ENCODE measurements around the gene DGKH. TPM values are rescaled to one million over a fixed set of nuclear protein-coding genes. Genes with fewer than 3 reads are reported as not detected.

DGKH gene
- total RNA-seq, 1 donor from 2014 or later: 11.8 TPM

- DNase-seq (ENCODE audit: low spot score): peak; percentile 89
These were observed 223.8 kb downstream of the DGKH start, which contains the start of gene AKAP11 for GRCh38 chr13:42272115-42272803. AKAP11 (plus strand) TSS chr13:42272152; CDS start chr13:42286349, 14,197 bp downstream.

- DNase-seq (ENCODE audit: low spot score): no peak
These were observed 224.3 kb downstream of the DGKH start for GRCh38 chr13:42272804-42273175.

- no peak for DNase-seq (ENCODE audit: low spot score)
These were observed 226.1 kb downstream of the DGKH start for GRCh38 chr13:42274386-42275097.

- DNase-seq (ENCODE audit: low spot score): no peak
These were observed 226.6 kb downstream of the DGKH start for GRCh38 chr13:42275098-42275471.

- DNase-seq (ENCODE audit: low spot score): no peak
These were observed 227.1 kb downstream of the DGKH start for GRCh38 chr13:42275506-42275905.

- no peak for DNase-seq (ENCODE audit: low spot score)
These were observed 228.2 kb downstream of the DGKH start for GRCh38 chr13:42276683-42277082.

GRCh38 chr13:42277618-42278276 is 229.3 kb downstream of the DGKH start:
- no peak for DNase-seq (ENCODE audit: low spot score)

GRCh38 chr13:42279080-42279479 is 230.6 kb downstream of the DGKH start:
- no peak for DNase-seq (ENCODE audit: low spot score)

GRCh38 chr13:42279986-42280385 is 231.5 kb downstream of the DGKH start:
- DNase-seq (ENCODE audit: low spot score): no peak

GRCh38 chr13:42280537-42280936 is 232.1 kb downstream of the DGKH start:
- no peak for DNase-seq (ENCODE audit: low spot score)

- DNase-seq (ENCODE audit: low spot score): no peak
These were observed 235.1 kb downstream of the DGKH start for GRCh38 chr13:42283574-42283973.

GRCh38 chr13:42284068-42284467 is 235.6 kb downstream of the DGKH start:
- DNase-seq (ENCODE audit: low spot score): no peak

Other genes with a start within 250 kb of the DGKH start
- 17.9 TPM for gene VWA8, start 87.5 kb upstream of the DGKH start, total RNA-seq
- 28.7 TPM for gene AKAP11, start 223.5 kb downstream of the DGKH start, total RNA-seq